Amygdala (tissue), 56 donors: ENCODE data around the gene ZSCAN21.
A peak's percentile ranks its signal among the peaks of the same experiment; 100 is the strongest.

ENCODE experiments used
- DNase-seq, 56 donors: peaks; one replicate each; lab custom pipeline; 2025; lab: John Stamatoyannopoulos, UW

The ZSCAN21 gene

GRCh38 chr7:100093498-100093897 is 43.9 kb downstream of the ZSCAN21 start:
- DNase-seq: no peak

GRCh38 chr7:100093925-100094486 is 44.4 kb downstream of the ZSCAN21 start:
- DNase-seq: no peak

DNA sequence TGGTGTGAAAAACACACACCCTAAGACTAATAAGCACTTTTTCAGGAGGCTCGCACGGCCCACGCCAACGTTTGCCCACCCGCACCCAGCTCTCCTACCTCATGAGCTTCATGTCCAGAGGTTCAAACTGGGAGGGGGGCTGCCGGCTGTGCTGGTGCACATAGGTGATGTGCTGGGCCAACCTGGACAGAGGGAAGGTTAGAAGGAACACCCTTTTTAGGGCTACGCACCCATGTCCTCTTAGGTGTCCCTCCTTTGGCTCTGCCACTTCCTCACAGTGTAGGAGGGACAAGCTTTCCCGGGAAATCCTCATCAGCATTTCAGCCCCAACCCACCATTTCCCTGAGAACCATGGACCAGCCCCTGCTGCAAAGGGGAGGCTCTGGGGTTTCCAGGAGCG is 45.7 kb downstream of the ZSCAN21 start:
- DNase-seq: no peak

DNA sequence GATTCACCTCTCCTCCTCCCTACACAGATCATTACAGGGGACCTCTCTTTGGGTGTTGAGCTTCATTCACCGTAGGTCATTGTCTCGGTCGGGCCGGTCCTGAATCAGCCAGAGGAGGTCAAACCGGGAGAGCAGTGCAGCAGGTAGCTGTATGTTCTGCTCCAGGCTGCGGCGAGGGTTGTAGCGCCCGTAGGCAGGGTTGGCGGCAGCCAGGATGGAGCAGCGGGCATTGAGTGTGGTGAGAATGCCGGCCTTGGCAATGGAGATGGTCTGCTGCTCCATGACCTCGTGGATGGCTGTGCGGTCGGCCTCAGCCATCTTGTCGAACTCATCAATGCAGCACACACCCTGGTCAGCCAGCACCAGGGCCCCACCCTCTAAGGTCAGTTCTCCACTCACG is 46.1 kb downstream of the ZSCAN21 start:
- no peak for DNase-seq

DNA sequence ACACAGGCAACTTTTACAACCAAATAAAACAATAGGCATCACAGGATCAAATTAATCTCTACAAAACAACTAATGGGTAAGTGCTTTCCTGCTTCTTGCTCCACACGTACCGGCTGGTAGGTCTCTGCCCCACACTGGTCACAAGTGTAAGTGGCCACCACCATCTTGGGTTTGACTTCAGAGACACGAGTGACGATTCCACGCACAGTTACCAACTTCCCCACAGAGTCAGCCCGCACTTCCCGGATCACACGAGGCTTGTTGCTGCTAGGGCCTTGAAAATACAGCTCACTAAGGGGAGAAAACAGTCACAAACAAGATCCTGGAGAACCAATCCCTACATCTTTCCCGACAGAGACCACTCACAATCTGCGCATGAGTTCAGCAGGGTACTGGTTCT is 49.3 kb downstream of the ZSCAN21 start:
- DNase-seq: no peak

- no peak for DNase-seq
These were observed 49.9 kb downstream of the ZSCAN21 start for GRCh38 chr7:100099452-100099851.

GRCh38 chr7:100100420-100101015 is 50.9 kb downstream of the ZSCAN21 start:
- peak; percentile 30 to 92 (median 84) for DNase-seq

- peak; percentile 87 to 100 (median 98) for DNase-seq
These were observed 51.7 kb downstream of the ZSCAN21 start, which contains the start of the genes AP4M1 and MCM7 for GRCh38 chr7:100101016-100101862. AP4M1 (plus strand) TSS chr7:100101643; CDS start chr7:100101715, 72 bp downstream. MCM7 (minus strand) TSS chr7:100101397; CDS start chr7:100101294, 103 bp downstream.

DNA sequence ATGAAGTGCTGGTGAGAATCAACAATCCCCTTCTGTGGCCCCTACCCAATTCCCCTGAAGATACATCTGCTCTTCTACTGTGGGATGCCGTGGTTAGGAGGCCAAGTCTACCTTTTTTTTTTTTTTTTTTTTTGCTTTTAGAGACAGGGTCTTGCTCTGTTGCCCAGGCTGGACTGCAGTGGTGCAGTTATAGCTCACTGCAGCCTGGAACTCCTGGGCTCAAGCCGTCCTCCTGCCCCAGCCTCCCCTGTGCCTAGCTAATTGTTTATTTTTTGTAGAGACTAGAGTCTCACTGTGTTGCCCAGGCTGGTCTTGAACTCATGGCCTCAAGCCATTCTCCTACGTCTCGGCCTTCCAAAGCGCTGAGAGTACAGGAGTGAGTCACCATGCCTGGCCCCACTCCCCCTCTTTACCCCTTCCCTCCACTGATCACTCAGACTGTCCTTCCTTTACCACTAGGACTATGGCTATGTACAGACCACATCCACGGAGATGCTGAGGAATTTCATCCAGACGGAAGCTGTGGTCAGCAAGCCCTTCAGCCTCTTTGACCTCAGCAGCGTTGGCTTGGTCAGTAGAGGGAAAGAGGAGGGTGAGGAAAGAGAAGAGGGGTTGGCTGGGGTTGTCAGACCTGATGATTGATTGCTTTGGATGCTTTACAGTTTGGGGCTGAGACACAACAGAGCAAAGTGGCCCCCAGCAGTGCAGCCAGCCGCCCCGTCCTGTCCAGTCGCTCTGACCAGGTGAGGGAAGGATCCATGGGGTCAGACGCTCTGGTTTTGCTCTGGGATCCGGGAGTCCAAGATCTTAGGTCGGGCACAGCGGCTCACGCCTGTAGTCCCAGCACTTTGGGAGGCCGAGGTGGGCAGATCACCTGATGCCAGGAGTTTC is 53.6 kb downstream of the ZSCAN21 start:
- DNase-seq: no peak

DNA sequence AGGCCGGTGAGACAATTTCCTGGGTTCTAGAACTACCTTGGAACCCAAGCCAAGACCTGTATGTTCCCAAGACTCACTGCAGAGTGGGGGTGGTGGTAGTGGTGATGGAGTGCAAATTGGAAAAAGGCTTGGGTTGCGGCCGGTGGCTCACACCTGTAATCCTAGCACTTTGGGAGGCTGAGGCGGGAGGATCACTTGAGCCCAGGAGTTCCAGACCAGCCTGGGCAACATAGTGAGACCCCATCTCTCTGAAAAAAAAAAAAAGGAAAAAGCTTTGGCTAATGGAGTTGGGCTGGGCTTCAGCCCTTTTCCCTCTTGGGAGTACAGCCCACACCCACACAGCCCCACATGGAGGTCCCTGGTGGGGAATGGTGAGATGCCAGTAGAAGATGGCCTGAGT is 56.0 kb downstream of the ZSCAN21 start:
- no peak for DNase-seq

DNA sequence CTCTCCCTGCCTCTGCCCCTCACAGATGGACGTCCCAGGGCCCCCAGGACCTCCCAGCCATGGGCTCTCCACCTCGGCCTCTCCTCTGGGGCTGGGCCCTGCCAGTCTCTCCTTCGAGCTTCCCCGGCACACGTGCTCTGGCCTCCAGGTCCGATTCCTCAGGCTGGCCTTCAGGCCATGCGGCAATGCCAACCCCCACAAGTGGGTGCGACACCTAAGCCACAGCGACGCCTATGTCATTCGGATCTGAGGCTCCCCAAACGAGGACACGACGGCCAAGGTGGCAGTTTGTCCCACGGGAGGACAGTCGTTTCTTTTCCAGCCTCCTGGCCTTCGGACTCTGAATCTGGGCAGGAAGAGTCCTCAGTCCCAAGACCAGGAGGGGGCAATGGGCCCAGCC is 57.1 kb downstream of the ZSCAN21 start:
- DNase-seq: no peak

- peak in 5 of 56 donors; percentile 2 to 10 (median 6) for DNase-seq
These were observed 57.7 kb downstream of the ZSCAN21 start for GRCh38 chr7:100107125-100107737.

GRCh38 chr7:100107890-100108289 is 58.3 kb downstream of the ZSCAN21 start:
- DNase-seq: peak in 1 of 56 donors; percentile 10

DNA sequence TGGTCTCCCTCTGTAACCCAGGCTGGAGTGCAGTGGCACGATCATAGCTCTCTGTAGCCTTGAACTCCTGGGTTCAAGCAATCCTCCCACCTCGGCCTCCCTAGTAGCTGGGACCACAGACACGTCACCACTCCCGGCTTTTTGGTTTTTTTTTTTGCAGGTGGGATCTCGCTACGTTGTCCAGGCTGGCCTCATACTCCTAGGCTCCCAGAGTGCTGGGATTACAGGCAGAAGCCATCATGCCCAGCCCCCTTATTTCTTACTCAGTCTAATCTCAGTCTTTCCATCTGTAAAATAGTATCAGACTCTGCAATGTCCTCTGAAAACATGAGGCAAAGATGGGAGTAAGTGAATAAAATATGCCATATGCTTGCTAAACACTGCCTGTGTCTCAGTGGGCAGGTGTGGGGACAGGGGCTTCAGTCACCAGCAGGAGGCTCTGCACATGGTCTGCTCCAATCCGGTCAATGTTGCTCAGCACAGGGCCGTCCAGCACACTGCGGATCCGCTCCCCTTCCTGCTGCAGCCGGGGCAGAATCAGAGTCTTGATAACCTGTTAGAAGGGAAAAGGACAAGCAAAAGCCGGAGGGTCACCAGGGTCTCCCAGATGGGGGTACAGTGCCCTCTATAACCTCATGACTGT is 60.1 kb downstream of the ZSCAN21 start:
- DNase-seq: no peak

- no peak for DNase-seq
These were observed 61.6 kb downstream of the ZSCAN21 start for GRCh38 chr7:100111156-100111555.

DNA sequence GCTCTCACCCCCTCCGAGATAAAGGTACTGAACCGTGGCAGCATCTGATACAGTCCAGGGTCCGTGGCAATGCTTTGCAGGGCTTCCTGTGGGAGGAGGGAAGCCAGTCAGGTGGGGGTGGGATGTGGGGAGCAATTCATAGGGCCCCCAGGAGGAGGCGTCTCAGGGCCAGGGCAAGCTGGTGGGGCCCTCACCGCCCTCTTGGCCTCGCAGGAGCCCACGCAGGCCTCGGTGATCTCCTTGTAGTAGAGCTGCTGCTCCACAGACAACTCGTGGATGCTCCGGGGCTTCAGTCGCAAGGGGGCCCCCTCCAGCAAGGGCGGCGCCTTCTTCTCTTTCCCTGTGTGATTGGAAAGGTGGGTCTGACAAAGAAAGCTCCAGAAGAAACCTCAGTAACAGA is 62.3 kb downstream of the ZSCAN21 start:
- DNase-seq: no peak
